Stimulated activated CD4-positive, alpha-beta T cell treated with anti-CD3 and anti-CD28 coated beads, Interleukin-4, amount 100 ng/mL, for 1 hour (primary cell): ENCODE results near the gene CCN5.
A peak's percentile ranks its signal among the peaks of the same experiment; 100 is the strongest.

Experiments used
- DNase-seq: peaks from one replicate; pipeline ENCODE4 v3.0.0-alpha.2; 2020

The CCN5 gene

DNA sequence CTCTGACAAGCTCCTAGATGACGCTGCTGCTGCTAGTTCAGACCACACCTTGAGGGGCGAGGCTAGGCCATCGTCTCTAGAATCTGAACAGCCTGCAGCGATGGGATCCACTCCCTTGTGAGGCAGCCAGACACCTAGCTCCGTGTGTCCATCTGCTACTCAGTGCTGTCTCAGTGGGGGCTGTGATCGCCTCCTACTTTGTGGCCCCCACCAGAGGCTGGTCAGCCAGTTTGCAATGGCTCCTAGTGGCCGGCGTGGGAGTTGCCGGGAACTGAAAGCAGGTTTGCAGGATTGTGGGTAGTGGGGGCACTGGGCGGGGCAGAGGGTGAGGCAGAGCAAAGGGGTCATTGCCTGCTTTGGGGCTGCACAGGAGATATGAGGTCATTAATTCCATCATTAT is 2.8 kb downstream of the CCN5 start:
- no peak for DNase-seq

DNA sequence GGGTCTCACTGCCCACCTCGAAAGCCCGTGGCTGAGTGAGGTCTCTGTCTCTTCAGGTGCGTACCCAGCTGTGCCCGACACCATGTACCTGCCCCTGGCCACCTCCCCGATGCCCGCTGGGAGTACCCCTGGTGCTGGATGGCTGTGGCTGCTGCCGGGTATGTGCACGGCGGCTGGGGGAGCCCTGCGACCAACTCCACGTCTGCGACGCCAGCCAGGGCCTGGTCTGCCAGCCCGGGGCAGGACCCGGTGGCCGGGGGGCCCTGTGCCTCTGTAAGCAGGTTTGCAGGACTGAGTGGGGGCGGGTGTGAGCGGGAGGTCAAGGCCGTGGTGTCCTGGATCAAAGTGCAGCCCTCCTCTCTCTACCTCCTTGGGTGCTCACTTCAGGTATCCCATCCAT is 4.7 kb downstream of the CCN5 start:
- DNase-seq = no peak

DNA sequence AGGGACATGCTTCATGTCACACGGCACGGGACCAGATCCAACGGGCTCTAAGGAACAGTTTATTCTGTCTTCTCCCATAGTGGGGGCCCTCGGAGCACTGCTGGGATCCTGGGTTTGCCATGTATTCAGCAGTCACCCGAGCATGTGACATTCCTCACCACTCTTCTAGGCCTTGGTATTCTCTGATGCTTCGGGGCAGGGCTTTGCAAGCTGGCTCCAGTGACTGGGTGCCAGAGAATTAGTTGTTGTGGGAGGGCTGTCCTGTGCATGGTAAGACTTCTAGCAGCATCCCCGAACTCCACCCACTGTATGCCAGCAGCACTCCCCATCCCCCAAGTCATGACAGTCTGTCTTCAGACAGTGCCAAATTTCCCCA is 5.4 kb downstream of the CCN5 start:
- DNase-seq = no peak

DNA sequence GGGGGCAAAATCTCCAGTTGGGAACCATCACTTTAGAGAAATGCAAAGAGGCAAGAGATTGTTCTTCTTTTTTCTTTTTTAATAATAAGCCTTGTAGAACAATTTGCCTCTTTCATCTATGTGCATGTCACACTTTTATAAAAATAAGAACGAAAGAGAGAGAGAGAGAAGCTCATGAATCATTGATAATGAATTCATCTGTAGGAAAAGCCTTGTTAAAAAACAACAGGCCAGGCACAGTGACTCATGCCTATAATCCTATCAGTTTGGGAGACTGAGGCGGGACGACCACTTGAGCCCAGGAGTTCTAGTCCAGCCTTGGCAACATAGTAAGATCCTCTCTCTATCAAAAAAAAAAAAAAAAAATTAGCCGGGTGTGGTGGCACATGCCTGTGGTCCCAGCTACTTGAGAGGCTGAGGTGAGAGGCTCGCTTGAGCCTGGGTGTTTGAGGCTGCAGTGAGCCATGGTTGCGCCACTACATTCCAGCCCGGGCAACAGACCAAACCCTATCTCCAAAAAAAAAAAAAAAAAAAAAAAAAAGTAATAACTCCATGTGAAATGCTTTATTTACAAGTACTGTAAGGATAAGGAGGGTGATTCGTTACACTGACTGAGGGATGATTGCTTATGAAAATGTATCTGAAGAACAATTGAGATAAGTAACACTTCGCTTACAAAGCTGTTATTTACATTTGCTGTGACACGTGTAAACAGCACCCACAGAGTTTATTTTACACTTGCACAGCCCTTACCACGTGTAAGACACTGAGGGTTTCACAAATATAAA is 6.0 kb downstream of the CCN5 start:
- no peak for DNase-seq

- DNase-seq = no peak
Measured at GRCh38 chr20:44721785-44722054, 6.6 kb downstream of the CCN5 start.

- DNase-seq = no peak
Measured at GRCh38 chr20:44722990-44723389, 7.8 kb downstream of the CCN5 start.

DNA sequence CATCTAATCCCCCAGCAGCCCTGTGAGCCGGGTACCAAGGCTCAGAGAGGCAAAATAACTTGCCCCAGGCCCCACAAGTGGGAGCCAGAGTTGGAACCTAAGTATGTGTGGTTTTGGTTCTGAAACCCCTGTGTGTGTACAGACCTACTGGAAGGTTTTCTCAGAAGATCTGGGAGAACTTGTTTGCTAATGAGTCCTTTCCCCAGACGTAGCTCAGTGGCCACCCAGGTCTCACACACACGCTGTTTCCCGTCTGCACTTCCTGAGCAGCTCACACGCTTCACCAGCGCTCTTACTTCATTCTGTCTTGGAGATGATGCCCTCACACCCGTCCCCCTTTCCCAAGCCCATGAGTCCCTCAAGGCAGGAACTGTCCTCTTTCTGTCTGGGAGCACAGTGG is 8.2 kb downstream of the CCN5 start:
- no peak for DNase-seq

- DNase-seq = no peak
Measured at GRCh38 chr20:44723798-44724362, 8.7 kb downstream of the CCN5 start.

- no peak for DNase-seq
Measured at GRCh38 chr20:44724423-44725091, 9.4 kb downstream of the CCN5 start.

- DNase-seq = no peak
Measured at GRCh38 chr20:44725837-44726236, 10.7 kb downstream of the CCN5 start.

DNA sequence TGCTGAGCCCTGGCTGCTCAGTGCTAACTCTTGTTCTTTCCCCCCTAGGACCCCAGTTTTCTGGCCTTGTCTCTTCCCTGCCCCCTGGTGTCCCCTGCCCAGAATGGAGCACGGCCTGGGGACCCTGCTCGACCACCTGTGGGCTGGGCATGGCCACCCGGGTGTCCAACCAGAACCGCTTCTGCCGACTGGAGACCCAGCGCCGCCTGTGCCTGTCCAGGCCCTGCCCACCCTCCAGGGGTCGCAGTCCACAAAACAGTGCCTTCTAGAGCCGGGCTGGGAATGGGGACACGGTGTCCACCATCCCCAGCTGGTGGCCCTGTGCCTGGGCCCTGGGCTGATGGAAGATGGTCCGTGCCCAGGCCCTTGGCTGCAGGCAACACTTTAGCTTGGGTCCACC is 11.9 kb downstream of the CCN5 start:
- no peak for DNase-seq

DNA sequence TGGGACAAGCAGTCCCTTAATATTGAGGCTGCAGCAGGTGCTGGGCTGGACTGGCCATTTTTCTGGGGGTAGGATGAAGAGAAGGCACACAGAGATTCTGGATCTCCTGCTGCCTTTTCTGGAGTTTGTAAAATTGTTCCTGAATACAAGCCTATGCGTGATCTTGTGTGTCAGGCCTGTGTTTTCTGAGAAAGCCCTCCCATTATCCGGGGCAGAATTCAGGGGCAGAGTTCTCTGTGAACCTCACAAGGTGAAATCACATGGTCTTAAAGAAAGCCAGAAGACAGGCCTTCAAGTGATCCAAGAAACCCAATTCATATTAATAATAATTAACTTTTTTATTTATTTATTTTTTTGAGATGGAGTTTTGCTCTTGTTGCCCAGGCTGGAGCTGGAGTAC is 12.5 kb downstream of the CCN5 start:
- no peak for DNase-seq

GRCh38 chr20:44728801-44729443 is 13.8 kb downstream of the CCN5 start:
- no peak for DNase-seq

GRCh38 chr20:44730441-44730840 is 15.3 kb downstream of the CCN5 start:
- no peak for DNase-seq

- no peak for DNase-seq
Measured at GRCh38 chr20:44731657-44732056, 16.5 kb downstream of the CCN5 start.

- DNase-seq = no peak
Measured at GRCh38 chr20:44732327-44732726, 17.2 kb downstream of the CCN5 start.

DNA sequence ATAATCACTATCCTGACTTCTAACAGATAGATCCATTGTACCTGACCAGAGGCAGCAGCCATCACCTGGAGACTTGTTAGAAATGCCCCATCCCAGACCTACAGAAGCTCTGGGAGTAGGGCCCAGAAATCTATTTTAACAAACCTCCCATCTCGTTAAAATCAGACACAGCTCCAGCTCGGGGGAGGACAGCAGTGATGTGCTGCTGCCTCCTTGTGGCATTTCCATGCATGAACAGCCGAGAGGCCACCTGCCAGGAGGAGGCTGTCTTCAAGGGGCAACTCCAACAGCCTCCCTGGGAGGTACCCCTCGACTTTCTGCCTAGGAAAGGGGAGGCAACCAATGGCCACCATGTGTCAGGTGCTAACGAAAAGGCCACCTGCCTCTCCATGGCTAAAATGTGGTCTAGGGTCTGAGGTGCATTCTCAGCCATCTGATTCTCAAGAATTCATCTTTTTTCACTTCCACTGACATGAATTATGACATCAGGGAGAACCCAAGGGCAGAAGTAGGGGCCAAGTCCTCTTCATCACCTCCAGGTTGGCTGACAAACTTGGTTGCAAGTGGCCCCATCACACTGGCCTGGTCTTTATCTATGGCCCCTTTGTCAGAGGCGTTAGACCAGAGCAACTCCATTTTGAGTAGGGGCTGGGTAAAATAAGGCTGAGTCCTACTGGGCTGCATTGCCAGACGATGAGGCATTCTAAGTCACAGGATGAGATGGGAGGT is 18.3 kb downstream of the CCN5 start:
- peak; percentile 60 for DNase-seq

- no peak for DNase-seq
Measured at GRCh38 chr20:44734938-44735337, 19.8 kb downstream of the CCN5 start.

DNA sequence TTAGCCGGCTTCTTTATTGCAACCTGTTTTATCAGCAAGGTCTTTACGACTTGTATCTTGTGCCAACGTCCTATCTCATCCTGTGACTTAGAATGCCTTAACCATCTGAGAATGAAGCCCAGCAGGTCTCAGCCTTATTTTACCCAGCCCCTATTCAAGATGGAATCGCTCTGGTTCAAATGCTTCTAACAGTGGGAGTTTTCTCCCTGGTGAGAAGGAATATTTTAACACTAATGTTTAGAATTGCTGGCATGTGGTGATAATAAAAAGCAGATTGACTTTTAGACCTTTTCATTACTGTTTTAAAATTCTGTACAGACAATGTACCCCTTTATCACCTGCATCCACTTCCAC is 20.6 kb downstream of the CCN5 start:
- no peak for DNase-seq

DNA sequence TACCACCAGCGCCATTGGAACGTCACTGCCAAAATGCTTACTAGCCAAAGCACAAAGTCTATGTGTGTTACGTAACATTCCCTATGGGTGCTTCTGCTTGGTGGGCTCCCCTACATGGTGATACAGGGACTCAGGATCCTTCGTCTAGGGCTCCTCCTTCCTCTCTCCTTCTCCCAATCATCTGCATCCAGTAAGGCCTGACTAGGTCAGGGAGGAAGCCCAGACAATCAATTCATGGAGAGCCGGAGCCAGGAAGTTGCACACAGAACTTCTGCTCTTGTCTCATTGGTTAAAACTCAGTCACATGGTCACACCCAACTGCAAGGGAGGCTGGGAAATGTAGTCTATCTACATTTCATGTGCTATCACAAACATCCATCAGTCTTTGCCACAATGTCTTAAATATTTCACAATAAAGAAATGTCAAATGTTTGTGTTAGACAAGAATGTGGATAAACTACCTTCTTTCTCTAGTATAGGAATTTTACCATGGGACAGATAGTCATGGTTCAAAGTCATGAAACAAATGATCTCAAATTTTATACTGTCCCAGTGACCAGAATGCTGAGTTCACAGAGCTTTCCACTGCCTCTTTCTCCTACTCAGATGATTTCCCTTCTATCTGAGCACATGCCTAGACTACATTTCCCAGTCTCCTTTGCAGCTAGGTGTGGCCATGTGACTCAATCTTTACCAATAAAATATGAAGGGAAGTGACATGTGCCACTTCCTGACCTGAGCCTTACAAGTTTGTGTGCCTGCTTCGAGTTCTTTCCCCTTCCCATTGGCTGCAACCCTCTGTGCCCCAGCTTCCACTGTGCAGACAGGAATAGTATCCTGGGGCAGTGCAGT is 21.2 kb downstream of the CCN5 start:
- no peak for DNase-seq

DNA sequence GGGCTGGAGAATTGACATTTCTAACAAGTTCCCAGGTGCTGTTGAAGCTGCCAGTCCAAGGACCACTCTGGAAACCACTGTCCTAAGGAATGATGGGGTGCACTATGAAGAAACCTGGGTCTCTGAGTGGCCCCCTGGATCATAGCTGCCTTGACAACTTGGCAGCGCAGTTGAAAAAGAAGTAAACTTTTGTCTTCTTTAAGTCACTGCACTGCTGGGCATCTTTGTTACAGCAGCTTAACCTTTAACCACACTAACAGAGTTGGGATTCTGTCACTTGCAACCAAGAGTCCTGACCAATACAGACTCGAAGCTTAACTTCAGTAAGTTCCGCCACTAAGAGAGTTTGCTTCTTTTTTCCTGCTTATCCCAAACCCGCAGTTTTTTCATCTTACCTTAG is 21.9 kb downstream of the CCN5 start:
- no peak for DNase-seq

GRCh38 chr20:44738813-44739477 is 23.8 kb downstream of the CCN5 start:
- DNase-seq = peak; percentile 23
